ENCODE results near the gene PLEKHO2. TPM values are rescaled to one million over a fixed set of nuclear protein-coding genes. Genes with fewer than 3 reads are reported as not detected.

The PLEKHO2 gene, protein sequence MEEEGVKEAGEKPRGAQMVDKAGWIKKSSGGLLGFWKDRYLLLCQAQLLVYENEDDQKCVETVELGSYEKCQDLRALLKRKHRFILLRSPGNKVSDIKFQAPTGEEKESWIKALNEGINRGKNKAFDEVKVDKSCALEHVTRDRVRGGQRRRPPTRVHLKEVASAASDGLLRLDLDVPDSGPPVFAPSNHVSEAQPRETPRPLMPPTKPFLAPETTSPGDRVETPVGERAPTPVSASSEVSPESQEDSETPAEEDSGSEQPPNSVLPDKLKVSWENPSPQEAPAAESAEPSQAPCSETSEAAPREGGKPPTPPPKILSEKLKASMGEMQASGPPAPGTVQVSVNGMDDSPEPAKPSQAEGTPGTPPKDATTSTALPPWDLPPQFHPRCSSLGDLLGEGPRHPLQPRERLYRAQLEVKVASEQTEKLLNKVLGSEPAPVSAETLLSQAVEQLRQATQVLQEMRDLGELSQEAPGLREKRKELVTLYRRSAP
- total RNA-seq, result 46.1 and 56.9 TPM in 2 replicates

DNA sequence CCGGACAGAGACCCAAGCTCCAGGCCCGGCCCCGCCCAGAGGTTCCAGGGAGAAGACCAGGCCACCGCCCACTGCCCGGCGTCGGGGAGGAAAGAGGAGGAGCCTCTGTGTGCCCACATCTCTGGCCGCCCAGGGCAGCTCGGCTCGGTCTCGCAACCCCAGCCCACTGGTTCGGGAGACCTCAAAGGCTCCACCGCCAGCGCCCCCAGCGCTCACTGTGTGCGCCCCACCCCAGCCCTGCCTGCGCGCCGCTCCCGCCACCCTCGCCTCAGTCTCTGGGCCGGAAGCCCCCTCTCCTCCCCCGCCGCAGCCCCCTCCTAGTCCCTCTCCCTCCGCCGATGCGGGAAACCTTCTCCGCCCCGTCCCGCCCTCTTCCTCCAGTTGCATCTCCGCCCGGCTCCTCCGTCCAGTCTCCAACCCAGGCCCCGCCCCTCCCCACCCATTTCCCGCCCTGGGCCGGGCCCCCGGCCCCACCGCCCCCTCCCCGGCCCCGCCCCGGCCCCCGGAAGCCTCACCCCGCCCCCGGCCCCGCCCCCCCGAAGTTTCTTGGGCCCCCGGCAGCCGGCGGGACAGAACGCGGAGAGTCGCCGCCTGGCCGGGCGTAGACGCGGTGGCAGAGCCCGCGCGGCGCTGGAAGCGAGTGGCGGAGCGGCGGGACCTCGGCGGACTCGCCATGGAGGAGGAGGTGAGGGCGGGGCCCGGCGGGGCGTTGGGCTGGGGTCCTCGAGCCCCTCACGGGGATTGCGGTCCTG is at the start of gene PLEKHO2:
Gene PLEKHO2 (plus strand): TSS at position 572 of the 752 bp plus-strand sequence. CDS start 102 bp downstream, at position 674.

DNA sequence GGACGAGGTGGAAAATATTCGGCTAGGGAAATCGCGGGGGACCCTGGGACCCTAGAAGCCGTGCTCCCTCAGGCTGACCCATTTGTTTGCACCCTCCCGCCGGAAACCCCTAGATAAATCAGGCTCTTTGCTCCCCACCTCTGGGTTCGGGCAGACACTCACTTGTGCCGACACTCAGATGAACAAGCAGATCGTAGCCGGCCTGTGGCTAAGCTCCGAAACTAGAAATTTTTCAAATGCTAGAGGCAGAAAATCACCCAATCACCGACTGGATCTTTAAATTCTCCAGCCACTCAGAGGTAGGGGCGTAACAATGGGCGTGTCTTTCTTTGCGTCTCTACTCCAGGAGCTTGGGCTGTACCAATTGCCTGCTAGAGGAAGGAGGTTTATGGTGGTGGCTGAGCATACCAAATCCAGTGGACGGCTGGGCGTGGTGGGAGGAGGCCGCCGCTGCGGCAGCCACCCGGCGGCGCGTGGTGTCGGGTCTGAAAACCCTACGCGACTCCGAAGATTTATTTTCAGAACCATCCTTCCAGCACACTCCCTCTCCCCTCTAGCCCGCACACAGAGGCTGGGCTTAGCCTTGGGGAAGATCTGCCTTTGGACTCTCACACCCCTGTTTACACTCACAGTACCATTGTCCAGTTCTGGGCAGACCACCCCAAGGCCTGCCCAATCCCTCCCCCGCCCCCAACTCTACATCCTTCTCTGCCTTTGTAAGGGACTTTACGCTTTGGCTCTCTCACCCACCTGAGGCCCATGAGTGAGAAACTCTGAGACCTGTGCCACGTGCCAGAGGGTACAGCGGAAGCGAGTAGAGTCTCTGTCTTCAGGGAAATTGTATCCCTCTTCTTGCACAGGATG is 16.1 kb upstream of the PLEKHO2 start, which contains the start of gene PIF1:
Gene PIF1 (minus strand): TSS at position 217 of the 864 bp plus-strand sequence. CDS start 1,312 bp downstream, outside the sequence.

DNA sequence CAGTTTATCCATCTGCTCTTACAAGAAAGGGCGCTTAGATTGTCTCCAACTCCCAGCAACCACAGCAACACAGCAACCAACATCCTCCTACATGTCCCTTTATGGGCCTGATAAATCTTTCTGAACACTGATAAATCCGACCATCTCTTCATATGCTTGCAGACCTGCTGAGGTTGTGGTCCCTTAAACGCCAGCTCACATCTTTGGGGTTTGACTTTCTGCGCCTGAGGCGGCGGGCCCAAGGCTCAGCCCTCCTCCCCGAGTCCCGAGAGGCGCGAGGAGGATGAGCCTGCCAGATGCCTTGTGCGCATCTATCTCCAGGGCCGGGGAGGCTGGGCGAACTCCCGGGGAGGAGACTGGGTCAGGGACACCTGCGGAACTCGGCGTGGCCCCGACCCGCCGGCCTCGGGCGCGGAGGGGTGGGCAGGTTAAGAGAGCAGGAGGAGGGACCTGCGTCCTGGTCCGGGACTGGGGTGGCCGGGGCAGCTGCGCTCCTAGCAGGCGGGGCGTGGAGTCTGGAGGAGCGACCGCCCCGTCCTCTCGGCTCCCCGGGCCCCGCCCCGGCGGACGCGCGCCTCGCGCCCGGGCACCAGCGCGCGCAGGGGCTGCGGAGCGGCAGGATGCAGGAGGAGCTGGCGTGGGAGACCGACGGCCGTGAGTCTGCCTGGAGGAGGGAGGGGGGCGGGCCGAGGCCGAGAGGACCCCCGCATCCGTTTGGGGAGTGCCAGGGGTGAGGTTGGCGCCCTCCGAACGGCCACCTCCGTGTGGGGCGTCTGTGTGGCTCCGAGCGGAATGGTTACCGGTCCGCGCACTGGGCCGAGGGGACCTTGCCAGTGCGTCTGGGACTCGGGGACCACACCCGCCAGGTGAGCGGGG is 69.8 kb downstream of the PLEKHO2 start, which contains the start of gene ANKDD1A:
Gene ANKDD1A (plus strand): TSS at position 592 of the 876 bp plus-strand sequence. CDS start 29 bp downstream, at position 621.

Other genes with a start within 250 kb of the PLEKHO2 start
- gene RBPMS2, start 66.3 kb upstream of the PLEKHO2 start, total RNA-seq, result 0.35 and 0.94 TPM in 2 replicates
- gene PIF1, start 16.3 kb upstream of the PLEKHO2 start, total RNA-seq, result 4.5 and 5.0 TPM in 2 replicates
- gene ANKDD1A, start 70.0 kb downstream of the PLEKHO2 start, total RNA-seq, result 2.0 and 11.7 TPM in 2 replicates
- 86.4 and 95.7 TPM in 2 replicates for gene SPG21, start 148.0 kb downstream of the PLEKHO2 start, total RNA-seq
- 17.2 and 26.0 TPM in 2 replicates for gene MTFMT, start 187.7 kb downstream of the PLEKHO2 start, total RNA-seq
- gene SLC51B, start 203.5 kb downstream of the PLEKHO2 start, total RNA-seq, result not detected in 2 replicates
- 2.2 and 4.7 TPM in 2 replicates for gene RASL12, start 226.1 kb downstream of the PLEKHO2 start, total RNA-seq
- not detected in 2 replicates for gene KBTBD13, start 234.8 kb downstream of the PLEKHO2 start, total RNA-seq

Measured in pericardium fibroblast (primary cell).